Testis (tissue), 2 donors: ENCODE measurements around the gene NKIRAS1.

Experiments used
- POLR2A ChIP-seq: fragments of 450-650 bp; IDR thresholded peaks from one replicate; pipeline ENCODE4 v1.6.1; 2017; ENCODE audit warnings: antibody characterized with exemption, mild to moderate bottlenecking, moderate library complexity
- TF ChIP-seq, protein P1 (sequence below), 3 experiments: fragments of 450-650 bp in 2 of 3; fragments of 200-600 bp in 1 of 3; sonication (generic) in 1 of 3; IDR thresholded peaks; one replicate each; pipeline ENCODE4 v1.5.1; 2016 to 2019; ENCODE audit warnings: antibody characterized with exemption in 3 of 3, mild to moderate bottlenecking in 2 of 3, moderate library complexity in 1 of 3

DNA sequence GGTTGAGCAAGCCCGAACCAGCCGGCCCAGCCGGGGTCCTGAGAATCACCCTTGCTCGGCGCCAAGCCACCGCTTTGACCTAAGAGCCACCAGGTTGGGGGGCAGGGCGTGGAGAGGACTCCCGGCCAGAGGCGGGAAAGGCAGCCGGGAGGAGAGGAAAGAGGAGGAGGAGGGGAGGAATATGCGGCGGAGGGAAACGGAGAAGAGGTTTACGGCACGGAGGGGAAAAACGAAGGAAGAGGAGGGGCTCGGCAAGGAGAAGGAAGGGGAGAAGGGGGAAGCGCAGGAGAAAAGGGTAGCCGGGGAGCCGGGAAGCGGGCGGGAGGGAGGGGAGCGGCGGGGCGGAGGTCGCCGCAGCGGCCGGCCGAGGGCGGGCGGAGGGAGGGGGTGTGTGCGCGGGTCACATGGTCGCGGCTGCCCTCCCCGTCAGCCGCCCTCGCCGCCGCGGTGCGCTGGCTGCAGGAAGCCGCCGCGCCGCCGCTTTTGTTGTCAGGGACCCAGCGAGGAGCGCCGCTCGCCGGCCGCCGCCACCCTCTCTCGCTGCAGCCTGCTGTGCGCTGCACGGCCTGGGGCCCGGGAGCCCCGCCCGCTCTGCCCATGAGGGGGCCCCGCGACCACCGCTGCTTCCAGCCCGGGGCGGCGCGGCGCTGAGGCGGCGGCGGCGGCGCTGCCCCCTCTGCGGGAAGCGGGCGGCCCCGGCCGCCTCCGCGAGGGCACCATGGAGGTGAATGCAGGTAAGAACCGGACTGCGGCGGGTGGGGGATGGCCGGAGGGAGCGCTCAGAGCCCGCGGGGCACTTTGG lies 28.3 kb upstream of the NKIRAS1 start, which contains the start of gene NR1D2:
- TF ChIP-seq, protein P1, sequence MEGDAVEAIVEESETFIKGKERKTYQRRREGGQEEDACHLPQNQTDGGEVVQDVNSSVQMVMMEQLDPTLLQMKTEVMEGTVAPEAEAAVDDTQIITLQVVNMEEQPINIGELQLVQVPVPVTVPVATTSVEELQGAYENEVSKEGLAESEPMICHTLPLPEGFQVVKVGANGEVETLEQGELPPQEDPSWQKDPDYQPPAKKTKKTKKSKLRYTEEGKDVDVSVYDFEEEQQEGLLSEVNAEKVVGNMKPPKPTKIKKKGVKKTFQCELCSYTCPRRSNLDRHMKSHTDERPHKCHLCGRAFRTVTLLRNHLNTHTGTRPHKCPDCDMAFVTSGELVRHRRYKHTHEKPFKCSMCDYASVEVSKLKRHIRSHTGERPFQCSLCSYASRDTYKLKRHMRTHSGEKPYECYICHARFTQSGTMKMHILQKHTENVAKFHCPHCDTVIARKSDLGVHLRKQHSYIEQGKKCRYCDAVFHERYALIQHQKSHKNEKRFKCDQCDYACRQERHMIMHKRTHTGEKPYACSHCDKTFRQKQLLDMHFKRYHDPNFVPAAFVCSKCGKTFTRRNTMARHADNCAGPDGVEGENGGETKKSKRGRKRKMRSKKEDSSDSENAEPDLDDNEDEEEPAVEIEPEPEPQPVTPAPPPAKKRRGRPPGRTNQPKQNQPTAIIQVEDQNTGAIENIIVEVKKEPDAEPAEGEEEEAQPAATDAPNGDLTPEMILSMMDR (IDR thresholded peaks at IDR 0.05): no peak
- TF ChIP-seq POLR2A: no peak
